ENCODE results near the gene CFAP74. TPM values are rescaled to one million over a fixed set of nuclear protein-coding genes. Genes with fewer than 3 reads are reported as not detected.

CFAP74 gene
- total and polyA plus RNA-seq, 2 of the 4 experiments (the other 2 are of a cell fraction), result not detected

DNA sequence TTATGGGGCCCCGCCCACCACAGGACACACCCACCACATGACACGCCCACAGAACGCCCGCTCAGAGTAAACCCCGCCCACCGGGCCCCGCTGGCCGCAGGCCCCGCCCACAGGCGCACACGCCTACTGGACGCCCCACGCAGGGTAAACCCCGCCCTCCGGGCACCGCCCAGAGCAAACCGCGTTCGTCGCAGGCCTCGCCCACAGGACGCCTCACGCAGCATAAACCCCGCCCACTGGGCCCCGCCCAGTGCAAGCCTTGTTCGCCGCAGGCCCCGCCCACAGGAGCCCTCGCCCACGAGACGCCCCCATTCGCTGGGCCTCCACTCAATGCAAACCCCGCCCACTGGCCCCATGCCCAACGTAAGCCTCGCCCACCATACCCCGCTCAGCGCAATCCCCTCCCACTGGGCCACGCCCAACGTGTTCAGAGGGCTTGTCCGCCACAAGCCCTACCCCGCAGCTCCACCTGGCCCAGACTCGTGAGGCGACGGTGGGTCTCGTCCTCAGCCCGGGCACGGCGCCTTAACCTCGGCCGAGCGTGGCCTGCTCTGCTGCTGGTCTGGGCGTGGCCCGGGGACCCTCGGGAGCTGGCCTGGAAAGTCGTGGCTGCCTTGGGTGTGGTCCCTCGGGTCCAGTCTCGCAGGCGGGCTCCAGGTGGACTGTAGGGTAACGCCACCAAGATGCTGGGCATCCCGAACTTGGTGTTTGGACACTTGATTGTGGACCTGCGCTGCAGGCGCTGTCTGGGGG, 84.1 kb downstream of the CFAP74 start:
- Histone ChIP-seq H3K23ac (ENCODE audit: low read depth, low read length) (no peak overlapping the region), H2BK20ac (ENCODE audit: low read depth, low read length) (no peak overlapping the region), H3K79me1 (ENCODE audit: low read depth in 1 of 2, low read length in 2 of 2) (no peaks in the 10 kb centered on the region), H3K18ac (ENCODE audit: low read depth, low read length) (no peak overlapping the region), H3K56ac (ENCODE audit: extremely low read depth, insufficient read depth, low read length) (no peak overlapping the region), H3K9ac (ENCODE audit: low read depth, low read length) (no peak overlapping the region), H3K14ac (replicated peaks; ENCODE audit: low read depth, low read length) (no peak overlapping the region), H2BK5ac (ENCODE audit: low read depth, low read length, poor library complexity, severe bottlenecking) (no peak overlapping the region), H3K4me2 (ENCODE audit: low read depth, low read length) (peak overlapping the region; percentile 3; the same call in 1 of the 2 replicates), H3K9me3 (ENCODE audit: control insufficient read depth, insufficient read depth, low read length) (no peaks in the 10 kb centered on the region), H2AK9ac (replicated peaks; ENCODE audit: low read depth, low read length, poor library complexity) (peak overlapping the region; percentile 91), H3K4me1 (ENCODE audit: control insufficient read depth, insufficient read depth, low read length) (peaks cover 2% of the 10 kb centered on the region; the same call in 1 of the 2 replicates), H2BK15ac (ENCODE audit: low read depth, low read length) (no peak overlapping the region), H3K4me3 (ENCODE audit: insufficient read depth, low read depth, low read length) (peak overlapping the region; percentile 40; the same call in 1 of the 2 replicates), H3K27ac (ENCODE audit: insufficient read depth, low read length) (no peak overlapping the region), H3K27me3 (ENCODE audit: control insufficient read depth, insufficient read depth, low read length) (peaks cover 4% of the 10 kb centered on the region; the same call in 1 of the 2 replicates), H2BK120ac (ENCODE audit: low read depth, low read length) (peak overlapping the region; percentile 48; the same call in 1 of the 2 replicates), H4K5ac (ENCODE audit: low read depth, low read length) (no peak overlapping the region), H2AFZ (replicated peaks; ENCODE audit: low read length, poor library complexity) (peak overlapping the region; percentile 92), H2AK5ac (ENCODE audit: low read depth, low read length) (peak overlapping the region; percentile 46; the same call in 1 of the 2 replicates), H4K20me1 (ENCODE audit: insufficient read depth, low read length) (no peaks in the 10 kb centered on the region), H4K8ac (ENCODE audit: low read depth in 2 of 2, low read length in 2 of 2) (peak overlapping the region in 1 of 2 experiments; percentile 91; a peak in 2 of 4 replicates), H4K91ac (ENCODE audit: insufficient read depth, low read depth, low read length) (no peak overlapping the region; the same call in 1 of the 2 replicates), H3K4ac (ENCODE audit: low read depth, low read length) (peak overlapping the region; percentile 72; the same call in 1 of the 2 replicates), H3K9me1 (ENCODE audit: insufficient read depth, low read length) (peaks cover 4% of the 10 kb centered on the region; the same call in 1 of the 2 replicates), H3K36me3 (ENCODE audit: control insufficient read depth, insufficient read depth, low read length) (no peaks in the 10 kb centered on the region)
- DNase-seq (peak; percentile 92), ATAC-seq (ENCODE audit: low read depth) (peak; percentile 97)
- in situ Hi-C loops (cut with MboI; ENCODE audit: low sequenced_read_pairs), result no loop called here
- BruUV-seq (replicated peaks), result no TSS peak
- intact Hi-C loops (cut with micrococcal nuclease), result no loop called here
- ChIA-PET CTCF (no interaction called here), POLR2A (ENCODE audit: unreplicated experiment) (no interaction called here)
- TF ChIP-seq, protein P1, sequence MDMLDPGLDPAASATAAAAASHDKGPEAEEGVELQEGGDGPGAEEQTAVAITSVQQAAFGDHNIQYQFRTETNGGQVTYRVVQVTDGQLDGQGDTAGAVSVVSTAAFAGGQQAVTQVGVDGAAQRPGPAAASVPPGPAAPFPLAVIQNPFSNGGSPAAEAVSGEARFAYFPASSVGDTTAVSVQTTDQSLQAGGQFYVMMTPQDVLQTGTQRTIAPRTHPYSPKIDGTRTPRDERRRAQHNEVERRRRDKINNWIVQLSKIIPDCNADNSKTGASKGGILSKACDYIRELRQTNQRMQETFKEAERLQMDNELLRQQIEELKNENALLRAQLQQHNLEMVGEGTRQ (IDR thresholded peaks at IDR 0.05; ENCODE audit: low read depth, low read length), result peak; percentile 73
- TF ChIP-seq MAZ (IDR thresholded peaks at IDR 0.05; ENCODE audit: borderline replicate concordance, low read depth, low read length), result peak; percentile 55; the same call in 1 of the 2 replicates
- TF ChIP-seq SMC3 (IDR thresholded peaks at IDR 0.05; ENCODE audit: low read depth, low read length), result no peak
- 14% methylated on average over 39 of the region's 62 CpGs; no CpG with 5 or more reads in 1 of the 2 experiments for WGBS, 2 experiments (ENCODE audit: extremely low coverage in 2 of 2, insufficient read length in 1 of 2)
- dilution Hi-C loops (cut with HindIII; ENCODE audit: low sequenced_read_pairs, unreplicated experiment), result no loop called here
